GM23248 (cell line): ENCODE results near the gene C4orf33. TPM values are rescaled to one million over a fixed set of nuclear protein-coding genes. Genes with fewer than 3 reads are reported as not detected.
"Not testable (repeated sequence)": the region's sequence is repeated elsewhere in the genome, so short reads cannot be mapped to it uniquely, and the experiment has no call there.

Experiments
- DNase-seq: peaks from one replicate; pipeline ENCODE4 v3.0.0-alpha.2; 2015
- H2AFZ ChIP-seq: fragments of 200-600 bp; sonication (generic); 2 replicates; pipeline ENCODE4 v1.6.1; 2016; ENCODE audit warnings: antibody characterized with exemption
- H3F3A ChIP-seq: fragments of 200-600 bp; sonication (generic); 2 replicates; pipeline ENCODE4 v1.6.1; 2016; ENCODE audit warnings: mild to moderate bottlenecking, antibody characterized with exemption, mixed run types; ENCODE audit not compliant: insufficient read depth
- H3K27ac ChIP-seq: fragments of 200-600 bp; sonication (generic); 2 replicates; pipeline ENCODE4 v1.5.1; 2016; ENCODE audit warnings: mild to moderate bottlenecking
- H3K27me3 ChIP-seq: fragments of 200-600 bp; sonication (generic); replicated peaks from 2 replicates; pipeline ENCODE4 v1.6.1; 2016; ENCODE audit warnings: mild to moderate bottlenecking; ENCODE audit not compliant: insufficient read depth
- H3K36me3 ChIP-seq: fragments of 200-600 bp; sonication (generic); 2 replicates; pipeline ENCODE4 v1.6.1; 2016; ENCODE audit warnings: low read depth, mild to moderate bottlenecking
- H3K4me1 ChIP-seq: fragments of 200-600 bp; sonication (generic); 2 replicates; pipeline ENCODE4 v1.6.1; 2016; ENCODE audit warnings: mild to moderate bottlenecking; ENCODE audit not compliant: insufficient read depth
- H3K4me2 ChIP-seq: fragments of 200-600 bp; sonication (generic); one replicate; pipeline ENCODE4 v1.6.1; 2016; ENCODE audit warnings: mild to moderate bottlenecking; ENCODE audit not compliant: unreplicated experiment
- H3K4me3 ChIP-seq: fragments of 200-600 bp; sonication (generic); 2 replicates; pipeline ENCODE4 v1.5.1; 2016; ENCODE audit warnings: mild to moderate bottlenecking
- H3K79me2 ChIP-seq: fragments of 200-600 bp; sonication (generic); 2 replicates; pipeline ENCODE4 v1.6.1; 2016; ENCODE audit warnings: mild to moderate bottlenecking; ENCODE audit not compliant: insufficient read depth
- H3K9ac ChIP-seq: fragments of 200-600 bp; sonication (generic); 2 replicates; pipeline ENCODE4 v1.6.1; 2016; ENCODE audit warnings: mild to moderate bottlenecking
- H3K9me2 ChIP-seq: fragments of 200-600 bp; sonication (generic); 2 replicates; pipeline ENCODE4 v1.6.1; 2016; ENCODE audit warnings: mixed run types, mild to moderate bottlenecking, moderate library complexity; ENCODE audit not compliant: insufficient read depth
- H3K9me3 ChIP-seq: fragments of 200-600 bp; sonication (generic); one replicate; pipeline ENCODE4 v1.6.1; 2017; ENCODE audit warnings: low read depth
- H4K20me1 ChIP-seq: fragments of 200-600 bp; sonication (generic); 2 replicates; pipeline ENCODE4 v1.6.0; 2016; ENCODE audit not compliant: insufficient read depth
- EZH2 ChIP-seq: fragments of 200-600 bp; sonication (generic); IDR thresholded peaks from 2 replicates; pipeline ENCODE4 v1.6.1; 2018; ENCODE audit warnings: antibody characterized with exemption, mild to moderate bottlenecking; ENCODE audit not compliant: insufficient read depth, poor library complexity, severe bottlenecking
- EZH2phosphoT487 ChIP-seq: fragments of 200-600 bp; sonication (generic); IDR thresholded peaks from 2 replicates; pipeline ENCODE4 v1.6.1; 2018; ENCODE audit warnings: antibody characterized with exemption, moderate library complexity, mild to moderate bottlenecking, low read depth; ENCODE audit not compliant: insufficient read depth
- WGBS, 2 experiments: methylation state at CpG; one replicate each; pipeline ENCODE4 v1.1.6; 2015 to 2017; ENCODE audit warnings: low lambda C conversion rate in 2 of 2, low coverage in 1 of 2; ENCODE audit errors: missing lambda C conversion rate in 2 of 2; 5-methylcytosine and 5-hydroxymethylcytosine counted together
- in situ Hi-C: fragments of 300-500 bp; cut with MboI; formaldehyde crosslinking; loops from 2 replicates; pipeline ENCODE4 v1.15.0; 2020
- polyA plus RNA-seq: library from polyadenylated mRNA; unstranded; fragments of >200 nt; fragmentation: Nextera tagmentation; extraction: Ambion mirVana; gene quantifications from 2 replicates; pipeline ENCODE4 v1.2.1, GENCODE V29; 2016
- total RNA-seq: library from RNA; depleted of rRNA; stranded (reverse); fragments of >200 nt; shearing (Covaris generic); gene quantifications from 2 replicates; pipeline ENCODE4 v1.2.3, GENCODE V29; 2014

Gene C4orf33
- total and polyA plus RNA-seq, 2 experiments from 2014 or later: 5.6 to 7.8 TPM

GRCh38 chr4:129111919-129112318, 16.0 kb downstream of the C4orf33 start:
- Histone ChIP-seq H3K4me2 (no peak overlapping the region), H3K79me2 (no peaks in the 10 kb centered on the region), H3K27me3 (no peaks in the 10 kb centered on the region), H2AFZ (no peak overlapping the region), H3K4me1 (no peaks in the 10 kb centered on the region), H3F3A (no peaks in the 10 kb centered on the region), H3K9me3 (no peaks in the 10 kb centered on the region), H3K9ac (no peak overlapping the region), H3K27ac (no peak overlapping the region), H4K20me1 (no peaks in the 10 kb centered on the region), H3K9me2 (no peaks in the 10 kb centered on the region), H3K36me3 (no peaks in the 10 kb centered on the region), H3K4me3 (no peak overlapping the region)
- no peak for DNase-seq
- TF ChIP-seq EZH2: no peak
- no peak for TF ChIP-seq EZH2phosphoT487
- in situ Hi-C loops: no loop called here

GRCh38 chr4:129113434-129113833, 17.5 kb downstream of the C4orf33 start:
- Histone ChIP-seq H3K4me2 (no peak overlapping the region), H3K79me2 (no peaks in the 10 kb centered on the region), H4K20me1 (no peaks in the 10 kb centered on the region), H3K4me3 (no peak overlapping the region), H3K9ac (no peak overlapping the region), H3K27me3 (no peaks in the 10 kb centered on the region), H3K27ac (no peak overlapping the region), H3F3A (no peaks in the 10 kb centered on the region), H3K9me3 (no peaks in the 10 kb centered on the region), H3K9me2 (no peaks in the 10 kb centered on the region), H3K36me3 (no peaks in the 10 kb centered on the region), H2AFZ (no peak overlapping the region), H3K4me1 (no peaks in the 10 kb centered on the region)
- no peak for TF ChIP-seq EZH2phosphoT487
- TF ChIP-seq EZH2: no peak
- in situ Hi-C loops: no loop called here
- no peak for DNase-seq
- 15% methylated on average over 1 of the region's 1 CpG for WGBS, 2 experiments

GRCh38 chr4:129113919-129114318, 18.0 kb downstream of the C4orf33 start:
- H3K4me2 ChIP-seq: no peak overlapping the region
- H3F3A ChIP-seq: no peaks in the 10 kb centered on the region
- no peaks in the 10 kb centered on the region for H3K27me3 ChIP-seq
- no peaks in the 10 kb centered on the region for H4K20me1 ChIP-seq
- TF ChIP-seq EZH2phosphoT487: no peak
- no peak for TF ChIP-seq EZH2
- 88 to 90% methylated on average over 1 of the region's 1 CpG for WGBS, 2 experiments
- H3K27ac ChIP-seq: no peak overlapping the region
- H2AFZ ChIP-seq: no peak overlapping the region
- no peaks in the 10 kb centered on the region for H3K9me3 ChIP-seq
- in situ Hi-C loops: no loop called here
- H3K9ac ChIP-seq: no peak overlapping the region
- no peaks in the 10 kb centered on the region for H3K79me2 ChIP-seq
- H3K4me3 ChIP-seq: no peak overlapping the region
- DNase-seq: no peak
- H3K36me3 ChIP-seq: no peaks in the 10 kb centered on the region
- H3K9me2 ChIP-seq: no peaks in the 10 kb centered on the region
- no peaks in the 10 kb centered on the region for H3K4me1 ChIP-seq

- H4K20me1 ChIP-seq: no peaks in the 10 kb centered on the region
- no peaks in the 10 kb centered on the region for H3K4me1 ChIP-seq
- no peak for TF ChIP-seq EZH2
- no peak for TF ChIP-seq EZH2phosphoT487
- no peaks in the 10 kb centered on the region for H3K36me3 ChIP-seq
- H3K9ac ChIP-seq: no peak overlapping the region
- no peaks in the 10 kb centered on the region for H3K27me3 ChIP-seq
- H3K27ac ChIP-seq: no peak overlapping the region
- no peak for DNase-seq
- H3F3A ChIP-seq: no peaks in the 10 kb centered on the region
- in situ Hi-C loops: no loop called here
- H2AFZ ChIP-seq: no peak overlapping the region
- no peaks in the 10 kb centered on the region for H3K9me2 ChIP-seq
- H3K4me3 ChIP-seq: no peak overlapping the region
- H3K79me2 ChIP-seq: no peaks in the 10 kb centered on the region
- no peaks in the 10 kb centered on the region for H3K9me3 ChIP-seq
- no peak overlapping the region for H3K4me2 ChIP-seq
- 75% methylated on average over 5 of the region's 5 CpGs for WGBS, 2 experiments
These were observed 21.8 kb downstream of the C4orf33 start for GRCh38 chr4:129117705-129118104.

- DNase-seq: not testable (repeated sequence)
- WGBS, 2 experiments: 52 to 62% methylated on average over 5 of the region's 5 CpGs
These were observed 30.7 kb downstream of the C4orf33 start for GRCh38 chr4:129126614-129127013.

More at GRCh38 chr4:129126614-129127013, 30.7 kb downstream of the C4orf33 start:
- H3K4me2 ChIP-seq, H3K9me2 ChIP-seq, H4K20me1 ChIP-seq, in situ Hi-C loops, H3K9me3 ChIP-seq, H3K79me2 ChIP-seq, H2AFZ ChIP-seq, H3F3A ChIP-seq, H3K4me1 ChIP-seq, H3K36me3 ChIP-seq, H3K9ac ChIP-seq, H3K27me3 ChIP-seq, H3K4me3 ChIP-seq, H3K27ac ChIP-seq: not testable (repeated sequence)
